Smooth muscle cell (in vitro differentiated cells): ENCODE data around the gene TEF. TPM values are rescaled to one million over a fixed set of nuclear protein-coding genes. Genes with fewer than 3 reads are reported as not detected.

ENCODE experiments used
- DNase-seq: peaks from one replicate; lab custom pipeline; 2025; ENCODE audit not compliant: unreplicated experiment; lab: John Stamatoyannopoulos, UW
- H2AFZ ChIP-seq: fragments of 200-600 bp; sonication (generic); 2 replicates; pipeline ENCODE4 v1.6.0; 2016; ENCODE audit warnings: antibody characterized with exemption, low read depth, mild to moderate bottlenecking
- H3F3A ChIP-seq: fragments of 200-600 bp; sonication (generic); 2 replicates; pipeline ENCODE4 v1.6.0; 2017; ENCODE audit warnings: antibody characterized with exemption, low read depth
- H3K27ac ChIP-seq: fragments of 200-600 bp; sonication (generic); 2 replicates; pipeline ENCODE4 v1.5.1; 2016; ENCODE audit warnings: low read depth, mild to moderate bottlenecking
- H3K27me3 ChIP-seq: fragments of 200-600 bp; sonication (generic); 2 replicates; pipeline ENCODE4 v1.6.1; 2016; ENCODE audit warnings: low read depth, mild to moderate bottlenecking
- H3K36me3 ChIP-seq: fragments of 200-600 bp; sonication (generic); 2 replicates; pipeline ENCODE4 v1.5.1; 2016; ENCODE audit warnings: low read depth
- H3K4me1 ChIP-seq: fragments of 200-600 bp; sonication (generic); 2 replicates; pipeline ENCODE4 v1.5.1; 2016; ENCODE audit warnings: low read depth
- H3K4me2 ChIP-seq: fragments of 200-600 bp; sonication (generic); 2 replicates; pipeline ENCODE4 v1.6.0; 2016; ENCODE audit warnings: mild to moderate bottlenecking
- H3K4me3 ChIP-seq: fragments of 200-600 bp; sonication (generic); 2 replicates; pipeline ENCODE4 v1.5.1; 2016; ENCODE audit warnings: mild to moderate bottlenecking
- H3K79me2 ChIP-seq: fragments of 200-600 bp; sonication (generic); 2 replicates; pipeline ENCODE4 v1.6.0; 2016; ENCODE audit warnings: low read depth, mild to moderate bottlenecking
- H3K9ac ChIP-seq: fragments of 200-600 bp; sonication (generic); 2 replicates; pipeline ENCODE4 v1.6.0; 2016; ENCODE audit warnings: low read depth
- H3K9me3 ChIP-seq: fragments of 200-600 bp; sonication (generic); replicated peaks from 2 replicates; pipeline ENCODE4 v1.5.1; 2016; ENCODE audit warnings: low read depth
- H4K20me1 ChIP-seq: fragments of 200-600 bp; sonication (generic); 2 replicates; pipeline ENCODE4 v1.6.0; 2016; ENCODE audit warnings: low read depth
- CTCF ChIP-seq: fragments of 200-600 bp; sonication (generic); IDR thresholded peaks from 2 replicates; pipeline ENCODE4 v1.5.1; 2017; ENCODE audit warnings: borderline replicate concordance, mild to moderate bottlenecking, antibody characterized with exemption; ENCODE audit not compliant: insufficient read depth, poor library complexity, severe bottlenecking
- WGBS: methylation state at CpG from one replicate; pipeline ENCODE4 v1.1.7; 2016; ENCODE audit warnings: low lambda C conversion rate; 5-methylcytosine and 5-hydroxymethylcytosine counted together
- polyA plus RNA-seq: library from polyadenylated mRNA; unstranded; fragments of >200 nt; fragmentation: Nextera tagmentation; extraction: Ambion mirVana; gene quantifications from 2 replicates; pipeline ENCODE4 v1.2.1, GENCODE V29; 2016
- total RNA-seq: library from RNA; depleted of rRNA; stranded (reverse); fragments of >200 nt; gene quantifications from 2 replicates; pipeline ENCODE4 v1.2.3, GENCODE V29; 2014

Gene TEF
- total and polyA plus RNA-seq, 2 experiments from 2014 or later = 6.4 to 7.6 TPM

- Histone ChIP-seq H2AFZ (peak overlapping the region; percentile 87), H3K4me3 (peak overlapping the region; percentile 90), H3K4me2 (peak overlapping the region; percentile 91), H3K36me3 (no peaks in the 10 kb centered on the region), H3K9ac (peak overlapping the region; percentile 96), H4K20me1 (peaks cover 15% of the 10 kb centered on the region), H3K27ac (peak overlapping the region; percentile 98), H3K27me3 (no peaks in the 10 kb centered on the region), H3K79me2 (no peaks in the 10 kb centered on the region), H3K4me1 (peaks cover 10% of the 10 kb centered on the region), H3F3A (peaks cover 9% of the 10 kb centered on the region), H3K9me3 (no peaks in the 10 kb centered on the region)
- WGBS = 2% methylated on average over 18 of the region's 35 CpGs
- no peak for TF ChIP-seq CTCF
- peak; percentile 82 for DNase-seq
These were observed 396 bp downstream of the TEF start for GRCh38 chr22:41382098-41382578.

- Histone ChIP-seq H2AFZ (no peak overlapping the region), H3K79me2 (no peaks in the 10 kb centered on the region), H3K4me3 (peak overlapping the region; percentile 90), H3F3A (peaks cover 9% of the 10 kb centered on the region), H3K9me3 (no peaks in the 10 kb centered on the region), H4K20me1 (peaks cover 15% of the 10 kb centered on the region), H3K27me3 (no peaks in the 10 kb centered on the region), H3K36me3 (no peaks in the 10 kb centered on the region), H3K4me1 (peaks cover 10% of the 10 kb centered on the region), H3K4me2 (peak overlapping the region; percentile 91), H3K27ac (no peak overlapping the region), H3K9ac (peak overlapping the region; percentile 41)
- DNase-seq = no peak
- no peak for TF ChIP-seq CTCF
- 45% methylated on average over 19 of the region's 19 CpGs for WGBS
These were observed 868 bp downstream of the TEF start for GRCh38 chr22:41382610-41383009.

GRCh38 chr22:41383085-41383484 is 1.3 kb downstream of the TEF start:
- no peak overlapping the region for H3K27ac ChIP-seq
- no peaks in the 10 kb centered on the region for H3K79me2 ChIP-seq
- peak overlapping the region; percentile 90 for H3K4me3 ChIP-seq
- DNase-seq = no peak
- peaks cover 15% of the 10 kb centered on the region for H4K20me1 ChIP-seq
- H2AFZ ChIP-seq = no peak overlapping the region
- no peaks in the 10 kb centered on the region for H3K27me3 ChIP-seq
- peak overlapping the region; percentile 91 for H3K4me2 ChIP-seq
- WGBS = 93% methylated on average over 5 of the region's 5 CpGs
- no peak for TF ChIP-seq CTCF
- peaks cover 9% of the 10 kb centered on the region for H3F3A ChIP-seq
- H3K9me3 ChIP-seq = no peaks in the 10 kb centered on the region
- no peaks in the 10 kb centered on the region for H3K36me3 ChIP-seq
- H3K9ac ChIP-seq = no peak overlapping the region
- H3K4me1 ChIP-seq = peaks cover 10% of the 10 kb centered on the region

- peaks cover 10% of the 10 kb centered on the region for H3K4me1 ChIP-seq
- peaks cover 9% of the 10 kb centered on the region for H3F3A ChIP-seq
- no peaks in the 10 kb centered on the region for H3K79me2 ChIP-seq
- H3K27me3 ChIP-seq = no peaks in the 10 kb centered on the region
- H3K4me2 ChIP-seq = no peak overlapping the region
- peaks cover 15% of the 10 kb centered on the region for H4K20me1 ChIP-seq
- H3K4me3 ChIP-seq = no peak overlapping the region
- no peak for DNase-seq
- no peak overlapping the region for H3K27ac ChIP-seq
- no peak overlapping the region for H2AFZ ChIP-seq
- H3K9ac ChIP-seq = no peak overlapping the region
- H3K9me3 ChIP-seq = no peaks in the 10 kb centered on the region
- no peaks in the 10 kb centered on the region for H3K36me3 ChIP-seq
- no peak for TF ChIP-seq CTCF
These were observed 2.4 kb downstream of the TEF start for GRCh38 chr22:41384128-41384527.
